ENCODE results near the gene CYB5RL. TPM values are rescaled to one million over a fixed set of nuclear protein-coding genes. Genes with fewer than 3 reads are reported as not detected.

Gene CYB5RL, protein sequence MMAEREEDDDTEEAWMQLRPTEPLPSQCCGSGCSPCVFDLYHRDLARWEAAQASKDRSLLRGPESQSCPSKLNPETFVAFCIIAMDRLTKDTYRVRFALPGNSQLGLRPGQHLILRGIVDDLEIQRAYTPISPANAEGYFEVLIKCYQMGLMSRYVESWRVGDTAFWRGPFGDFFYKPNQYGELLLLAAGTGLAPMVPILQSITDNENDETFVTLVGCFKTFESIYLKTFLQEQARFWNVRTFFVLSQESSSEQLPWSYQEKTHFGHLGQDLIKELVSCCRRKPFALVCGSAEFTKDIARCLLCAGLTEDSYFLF
- total RNA-seq = 1 to 10 TPM; 5.6 to 6.7 (median 6.2) TPM
- total RNA-seq (2013) = 5.8 TPM

DNA sequence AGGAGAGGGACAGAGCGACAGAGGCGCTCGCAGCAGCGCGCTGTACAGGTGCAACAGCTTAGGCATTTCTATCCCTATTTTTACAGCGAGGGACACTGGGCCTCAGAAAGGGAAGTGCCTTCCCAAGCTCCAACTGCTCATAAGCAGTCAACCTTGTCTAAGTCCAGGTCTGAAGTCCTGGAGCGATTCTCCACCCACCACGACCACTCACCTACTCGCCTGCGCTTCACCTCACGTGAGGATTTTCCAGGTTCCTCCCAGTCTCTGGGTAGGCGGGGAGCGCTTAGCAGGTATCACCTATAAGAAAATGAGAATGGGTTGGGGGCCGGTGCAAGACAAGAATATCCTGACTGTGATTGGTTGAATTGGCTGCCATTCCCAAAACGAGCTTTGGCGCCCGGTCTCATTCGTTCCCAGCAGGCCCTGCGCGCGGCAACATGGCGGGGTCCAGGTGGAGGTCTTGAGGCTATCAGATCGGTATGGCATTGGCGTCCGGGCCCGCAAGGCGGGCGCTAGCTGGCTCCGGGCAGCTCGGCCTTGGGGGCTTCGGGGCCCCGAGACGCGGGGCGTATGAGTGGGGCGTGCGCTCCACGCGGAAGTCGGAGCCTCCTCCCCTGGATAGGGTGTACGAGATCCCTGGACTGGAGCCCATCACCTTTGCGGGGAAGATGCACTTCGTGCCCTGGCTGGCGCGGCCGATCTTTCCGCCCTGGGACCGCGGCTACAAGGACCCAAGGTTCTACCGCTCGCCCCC is at the start of gene CYB5RL, which contains the start of gene MRPL37:
Gene CYB5RL, minus strand, starts transcription at position 266 of the 754 bp plus-strand sequence. CDS start 4,414 bp downstream, outside the sequence.
Gene MRPL37, plus strand, starts transcription at position 403 of the 754 bp plus-strand sequence. Its CDS starts 77 bp downstream, at position 480.
- Histone ChIP-seq H3K27ac (ENCODE audit: low read length) (peak within 1 kb of the TSS; percentile 50), H3K27me3 (ENCODE audit: control insufficient read depth, insufficient read depth, low read length) (no peaks in the 10 kb centered on the region), H3K4me1 (ENCODE audit: control insufficient read depth, insufficient read depth, low read length) (peaks cover 13% of the 10 kb centered on the region), H3K4me3 (ENCODE audit: low read length) (peak within 1 kb of the TSS; percentile 83), H3K36me3 (ENCODE audit: control insufficient read depth, insufficient read depth, low read length) (peaks cover under 1% of the 10 kb centered on the region), H3K9me3 (ENCODE audit: control insufficient read depth, insufficient read depth, low read length) (no peaks in the 10 kb centered on the region)
- DNase-seq (peak; percentile 78 to 95), ATAC-seq (peak; percentile 96 to 97 (median 96))
- no peaks in the 10 kb centered on the region for H3K27me3 Mint-ChIP-seq (ENCODE audit: low read depth in 2 of 2)
- TF ChIP-seq, protein P1, sequence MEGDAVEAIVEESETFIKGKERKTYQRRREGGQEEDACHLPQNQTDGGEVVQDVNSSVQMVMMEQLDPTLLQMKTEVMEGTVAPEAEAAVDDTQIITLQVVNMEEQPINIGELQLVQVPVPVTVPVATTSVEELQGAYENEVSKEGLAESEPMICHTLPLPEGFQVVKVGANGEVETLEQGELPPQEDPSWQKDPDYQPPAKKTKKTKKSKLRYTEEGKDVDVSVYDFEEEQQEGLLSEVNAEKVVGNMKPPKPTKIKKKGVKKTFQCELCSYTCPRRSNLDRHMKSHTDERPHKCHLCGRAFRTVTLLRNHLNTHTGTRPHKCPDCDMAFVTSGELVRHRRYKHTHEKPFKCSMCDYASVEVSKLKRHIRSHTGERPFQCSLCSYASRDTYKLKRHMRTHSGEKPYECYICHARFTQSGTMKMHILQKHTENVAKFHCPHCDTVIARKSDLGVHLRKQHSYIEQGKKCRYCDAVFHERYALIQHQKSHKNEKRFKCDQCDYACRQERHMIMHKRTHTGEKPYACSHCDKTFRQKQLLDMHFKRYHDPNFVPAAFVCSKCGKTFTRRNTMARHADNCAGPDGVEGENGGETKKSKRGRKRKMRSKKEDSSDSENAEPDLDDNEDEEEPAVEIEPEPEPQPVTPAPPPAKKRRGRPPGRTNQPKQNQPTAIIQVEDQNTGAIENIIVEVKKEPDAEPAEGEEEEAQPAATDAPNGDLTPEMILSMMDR (IDR thresholded peaks at IDR 0.05) = no peak
- under 1% methylated on average over 51 of the region's 51 CpGs for WGBS (ENCODE audit: insufficient coverage)
- H3K4me3 Mint-ChIP-seq = peak within 1 kb of the TSS; percentile 92
- peak within 1 kb of the TSS; percentile 84 to 90 for H3K27ac Mint-ChIP-seq
- no peaks in the 10 kb centered on the region for H3K36me3 Mint-ChIP-seq
- no peaks in the 10 kb centered on the region for H3K9me3 Mint-ChIP-seq
- H3K4me1 Mint-ChIP-seq = peaks cover 34 to 36% of the 10 kb centered on the region in 2 donors
- intact Hi-C loops (cut with micrococcal nuclease) = loop anchor here (1.0 to 10.0 kb wide), 2 partner anchors 207 to 285 kb away; no protein-coding TSS in a partner anchor

DNA sequence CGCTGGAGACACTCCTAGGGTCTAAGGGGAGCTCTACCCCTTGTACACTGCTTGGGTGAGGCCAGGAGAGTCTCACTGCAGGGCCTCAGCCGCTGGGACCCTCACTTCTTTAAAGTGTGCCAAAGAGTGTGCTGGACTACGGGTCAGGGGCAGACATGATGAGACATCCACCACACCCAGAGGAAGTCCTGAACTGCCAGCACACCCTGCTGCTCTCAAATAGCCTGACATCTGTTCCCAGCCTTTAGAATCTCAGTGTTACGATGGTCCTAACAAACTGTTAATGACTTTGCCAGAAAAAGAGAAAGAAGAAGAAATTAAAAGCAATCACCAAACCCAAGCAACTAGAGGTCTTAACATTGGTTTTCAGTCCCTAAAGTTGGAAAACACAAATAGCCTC is 49.1 kb upstream of the CYB5RL start:
- no peak for DNase-seq
- peaks cover 3% of the 10 kb centered on the region for H3K4me1 ChIP-seq (ENCODE audit: control insufficient read depth, insufficient read depth, low read length)
- no peaks in the 10 kb centered on the region for H3K9me3 ChIP-seq (ENCODE audit: control insufficient read depth, insufficient read depth, low read length)
- 91% methylated on average over 4 of the region's 4 CpGs for WGBS (ENCODE audit: insufficient coverage)
- peaks cover 20 to 26% of the 10 kb centered on the region in 2 donors for H3K4me1 Mint-ChIP-seq
- TF ChIP-seq, protein P1 (IDR thresholded peaks at IDR 0.05) = no peak
- no peaks in the 10 kb centered on the region for H3K27me3 ChIP-seq (ENCODE audit: control insufficient read depth, insufficient read depth, low read length)
- H3K36me3 Mint-ChIP-seq = no peaks in the 10 kb centered on the region
- H3K27ac ChIP-seq (ENCODE audit: low read length) = no peak overlapping the region
- H3K4me3 ChIP-seq (ENCODE audit: low read length) = no peak overlapping the region
- no peak overlapping the region for H3K4me3 Mint-ChIP-seq
- ATAC-seq = no peak
- H3K27me3 Mint-ChIP-seq (ENCODE audit: low read depth in 2 of 2) = no peaks in the 10 kb centered on the region
- peaks cover 39% of the 10 kb centered on the region for H3K36me3 ChIP-seq (ENCODE audit: control insufficient read depth, insufficient read depth, low read length)
- H3K27ac Mint-ChIP-seq = peak overlapping the region; percentile 58 to 66
- intact Hi-C loops (cut with micrococcal nuclease) = no loop called here
- no peaks in the 10 kb centered on the region for H3K9me3 Mint-ChIP-seq

DNA sequence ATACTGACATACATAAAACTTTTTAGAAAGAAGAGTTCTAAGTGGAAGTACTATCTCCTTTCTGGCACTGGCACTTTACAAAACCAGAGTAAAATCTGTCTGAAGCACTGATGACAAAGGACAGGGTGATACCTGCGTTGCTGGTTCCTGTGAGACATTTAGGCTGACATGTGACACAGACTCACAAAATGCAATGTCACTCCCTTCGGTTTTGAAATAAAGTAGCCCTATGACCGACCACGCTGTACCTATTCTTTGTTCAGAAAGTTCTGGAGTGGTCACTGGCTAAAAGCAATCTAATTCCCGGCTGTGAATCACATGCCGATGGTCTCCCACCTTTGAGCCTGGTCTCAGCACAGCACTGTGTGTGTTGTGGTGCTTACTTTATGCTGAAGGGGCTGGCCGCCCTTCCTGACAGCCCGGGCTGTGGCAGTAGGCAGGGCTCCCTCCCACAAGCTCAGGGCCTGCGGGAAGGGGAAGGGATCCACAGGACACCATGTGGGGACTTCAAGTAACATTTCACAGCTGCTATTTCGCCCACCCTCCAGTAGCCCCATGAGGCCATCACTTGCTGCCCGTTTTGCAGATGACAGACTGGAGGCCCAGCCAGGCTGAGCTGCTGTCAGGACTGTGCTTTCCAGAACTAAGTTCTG is 48.2 kb upstream of the CYB5RL start:
- peaks cover 3% of the 10 kb centered on the region for H3K4me1 ChIP-seq (ENCODE audit: control insufficient read depth, insufficient read depth, low read length)
- intact Hi-C loops (cut with micrococcal nuclease) = no loop called here
- Mint-ChIP-seq H3K27me3 (ENCODE audit: low read depth in 2 of 2) (no peaks in the 10 kb centered on the region), H3K4me3 (no peak overlapping the region), H3K4me1 (peaks cover 12 to 17% of the 10 kb centered on the region in 2 donors), H3K9me3 (no peaks in the 10 kb centered on the region), H3K36me3 (no peaks in the 10 kb centered on the region), H3K27ac (no peak overlapping the region)
- peaks cover 41% of the 10 kb centered on the region for H3K36me3 ChIP-seq (ENCODE audit: control insufficient read depth, insufficient read depth, low read length)
- H3K27ac ChIP-seq (ENCODE audit: low read length) = no peak overlapping the region
- DNase-seq (no peak), ATAC-seq (no peak)
- TF ChIP-seq, protein P1 (IDR thresholded peaks at IDR 0.05) = no peak
- 94% methylated on average over 11 of the region's 11 CpGs for WGBS (ENCODE audit: insufficient coverage)
- H3K9me3 ChIP-seq (ENCODE audit: control insufficient read depth, insufficient read depth, low read length) = no peaks in the 10 kb centered on the region
- H3K27me3 ChIP-seq (ENCODE audit: control insufficient read depth, insufficient read depth, low read length) = no peaks in the 10 kb centered on the region
- no peak overlapping the region for H3K4me3 ChIP-seq (ENCODE audit: low read length)

Measured in natural killer cell (primary cell).